Subcutaneous abdominal adipose tissue (tissue), 5 donors: ENCODE data around the gene RALGPS1.

Experiments
- H3K27ac ChIP-seq: one replicate; pipeline ENCODE4 v1.7.0; 2013; ENCODE audit warnings: low read depth, mild to moderate bottlenecking, inconsistent platforms, low read length, moderate library complexity
- H3K27me3 ChIP-seq, 5 donors: one replicate each; pipeline ENCODE4 v1.7.0; 2013; ENCODE audit warnings: low read length in 5 of 5, inconsistent platforms in 1 of 5; ENCODE audit not compliant: control insufficient read depth in 5 of 5, insufficient read depth in 4 of 5
- H3K36me3 ChIP-seq, 5 donors: one replicate each; pipeline ENCODE4 v1.7.0; 2013; ENCODE audit warnings: low read length in 5 of 5; ENCODE audit not compliant: control insufficient read depth in 5 of 5, insufficient read depth in 5 of 5
- H3K4me1 ChIP-seq, 5 donors: one replicate each; pipeline ENCODE4 v1.7.0; 2013; ENCODE audit warnings: low read length in 5 of 5, mild to moderate bottlenecking in 3 of 5, moderate library complexity in 1 of 5; ENCODE audit not compliant: control insufficient read depth in 5 of 5, insufficient read depth in 5 of 5
- H3K4me3 ChIP-seq, 5 donors: one replicate each; pipeline ENCODE4 v1.7.0; 2013; ENCODE audit warnings: low read length in 5 of 5, low read depth in 1 of 5
- H3K9ac ChIP-seq, 5 donors: one replicate each; pipeline ENCODE4 v1.7.0; 2013; ENCODE audit warnings: low read length in 5 of 5, mild to moderate bottlenecking in 4 of 5, moderate library complexity in 3 of 5
- H3K9me3 ChIP-seq, 5 donors: one replicate each; pipeline ENCODE4 v1.7.0; 2013; ENCODE audit warnings: low read length in 5 of 5; ENCODE audit not compliant: control insufficient read depth in 5 of 5
- donor health status: healthy.
- donor health status: healthy.
- donor health status: healthy.
- donor health status: healthy.
- donor health status: healthy.

RALGPS1 gene

DNA sequence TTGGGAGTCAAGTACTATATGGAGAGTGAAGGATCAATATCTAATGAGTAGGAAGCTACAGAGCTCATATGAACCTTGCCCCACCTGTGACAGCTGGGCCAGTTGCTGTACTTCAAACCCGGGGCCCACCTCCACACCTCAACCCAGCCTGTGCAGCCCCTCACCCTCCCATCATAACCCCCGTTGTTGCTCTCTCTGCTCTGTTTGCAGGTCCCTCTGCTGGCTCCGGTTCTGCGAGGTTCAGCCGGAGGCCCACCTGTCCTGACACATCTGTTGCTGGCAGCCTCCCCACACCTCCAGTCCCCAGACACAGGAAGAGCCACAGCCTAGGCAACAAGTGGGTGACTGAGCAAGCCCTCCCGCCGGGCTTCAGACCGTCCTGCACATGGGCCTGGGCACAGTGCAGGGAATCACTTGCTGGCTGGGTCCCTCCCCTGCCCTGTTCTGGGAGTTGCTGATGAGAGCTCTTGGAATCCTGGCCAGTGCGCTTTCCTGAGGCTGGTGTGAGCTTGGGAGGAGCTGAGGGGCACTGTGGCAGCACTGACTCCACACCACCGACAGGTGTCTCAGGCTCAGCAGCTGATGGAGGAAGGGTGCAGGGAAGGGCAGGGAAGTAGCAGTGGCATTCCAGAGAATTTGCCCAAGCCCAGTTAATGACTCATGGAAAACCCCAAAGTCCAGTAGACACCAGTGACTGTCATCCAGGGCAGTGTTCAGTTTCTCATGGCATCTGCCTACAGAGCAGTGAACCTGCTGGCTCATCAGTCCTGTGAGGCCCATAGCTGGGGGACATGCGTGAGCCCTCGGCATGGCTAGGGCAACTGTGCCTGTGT lies 280.5 kb downstream of the RALGPS1 start:
- H3K4me1 ChIP-seq = peaks cover 8 to 36% (median 30%) of the 10 kb centered on the region in 5 donors

DNA sequence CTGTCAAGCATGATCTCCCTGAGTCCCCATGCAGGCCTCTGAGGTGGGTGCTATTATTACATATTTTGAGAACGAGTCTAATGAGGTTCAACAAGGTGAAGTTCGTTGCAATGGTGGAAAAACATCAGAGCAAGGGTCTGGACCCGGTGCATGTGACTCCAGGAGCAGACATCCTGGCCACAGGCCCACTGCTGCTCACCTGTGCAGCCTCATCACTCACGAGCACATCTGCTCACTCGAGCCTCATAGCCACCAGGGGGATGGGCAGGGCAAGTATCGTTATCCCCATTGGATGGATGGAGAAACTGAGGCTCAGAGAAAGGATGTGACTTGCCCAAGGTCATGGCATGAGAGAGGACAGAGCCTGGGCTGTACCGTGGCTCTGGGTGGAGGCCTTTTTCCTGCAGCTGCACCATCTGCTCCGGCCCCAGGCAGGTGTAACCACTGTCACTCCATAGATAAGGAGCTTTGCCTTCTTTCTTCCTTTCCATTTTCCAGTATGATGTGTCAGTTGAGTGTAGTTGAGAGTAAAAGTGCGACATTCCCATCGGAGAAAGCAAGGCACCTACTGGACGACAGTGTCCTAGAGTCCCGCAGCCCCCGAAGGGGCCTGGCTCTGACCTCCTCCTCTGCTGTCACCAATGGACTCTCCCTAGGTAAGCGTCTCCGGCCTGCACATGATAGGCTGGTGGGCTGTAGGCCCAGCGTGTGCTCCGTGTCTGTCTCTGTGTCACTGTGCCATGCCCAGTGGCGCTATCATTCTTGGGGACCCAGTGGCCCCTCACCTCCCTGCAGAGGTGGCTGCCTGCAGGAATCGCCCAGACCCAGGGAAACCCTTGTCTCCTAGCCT lies 281.6 kb downstream of the RALGPS1 start:
- H3K4me1 ChIP-seq = peaks cover 8 to 36% (median 30%) of the 10 kb centered on the region in 5 donors
- H3K27ac ChIP-seq = no peak overlapping the region
- H3K4me3 ChIP-seq = no peak overlapping the region
- H3K9me3 ChIP-seq = no peaks in the 10 kb centered on the region
- no peak overlapping the region for H3K9ac ChIP-seq
- no peaks in the 10 kb centered on the region for H3K27me3 ChIP-seq
- no peaks in the 10 kb centered on the region for H3K36me3 ChIP-seq

More for the DNA sequence above, 280.5 kb downstream of the RALGPS1 start:
- no peaks in the 10 kb centered on the region for H3K27me3 ChIP-seq
- no peak overlapping the region for H3K27ac ChIP-seq
- H3K9ac ChIP-seq = no peak overlapping the region
- H3K9me3 ChIP-seq = no peaks in the 10 kb centered on the region
- no peak overlapping the region for H3K4me3 ChIP-seq
- no peaks in the 10 kb centered on the region for H3K36me3 ChIP-seq

DNA sequence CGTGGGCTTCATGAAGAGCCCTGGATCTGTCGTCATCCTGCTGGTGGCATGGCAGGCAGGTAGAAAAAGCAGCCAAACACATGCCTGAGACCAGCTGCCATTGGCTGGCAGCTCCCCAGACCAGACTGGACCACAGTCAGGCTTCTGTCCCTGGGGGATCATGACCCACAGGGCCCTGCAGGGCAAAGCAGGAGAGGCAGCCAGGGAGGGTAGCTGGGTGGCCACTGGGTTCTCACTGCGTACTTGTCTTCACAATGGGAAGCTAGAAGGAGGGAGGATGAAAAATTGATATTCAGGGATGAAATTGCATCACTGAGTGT lies 282.2 kb downstream of the RALGPS1 start:
- Histone ChIP-seq H3K36me3 (no peaks in the 10 kb centered on the region), H3K9ac (no peak overlapping the region), H3K27me3 (no peaks in the 10 kb centered on the region), H3K4me3 (no peak overlapping the region), H3K9me3 (no peaks in the 10 kb centered on the region), H3K4me1 (peaks cover 8 to 36% (median 30%) of the 10 kb centered on the region in 5 donors), H3K27ac (no peak overlapping the region)

DNA sequence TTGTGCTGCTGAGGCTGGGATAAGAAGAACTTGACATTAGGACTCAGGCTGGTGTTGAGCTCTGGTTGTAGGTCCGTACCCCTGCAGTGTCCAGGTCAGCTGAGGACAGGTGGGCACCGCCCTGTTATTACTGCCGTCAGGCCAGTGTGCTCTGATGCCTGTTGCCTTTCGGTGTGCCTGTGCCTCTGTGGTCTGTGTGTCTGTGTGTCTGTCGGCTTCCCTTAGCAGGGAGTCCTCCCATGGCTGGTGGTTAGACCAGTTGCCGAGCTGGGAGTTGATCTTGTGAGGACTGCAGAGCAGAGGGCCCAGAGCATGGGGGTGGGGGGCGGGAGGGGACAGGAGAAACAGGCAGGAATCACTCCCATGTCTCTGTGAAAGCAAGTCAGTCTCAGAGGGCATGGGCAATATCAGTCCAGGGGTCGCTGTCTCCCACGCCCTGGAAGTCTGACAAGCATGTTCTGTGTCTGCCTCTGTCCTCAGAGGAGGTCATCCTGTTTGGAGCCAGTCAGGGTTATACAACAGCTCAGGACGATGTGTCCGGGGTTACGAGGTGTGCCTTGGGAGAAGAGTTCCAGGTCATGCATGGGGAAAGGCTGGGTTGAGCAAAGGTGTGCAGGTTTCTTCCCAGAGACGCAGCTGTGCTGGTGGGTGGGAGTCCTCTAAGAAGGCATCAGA lies 282.7 kb downstream of the RALGPS1 start:
- no peak overlapping the region for H3K9ac ChIP-seq

DNA sequence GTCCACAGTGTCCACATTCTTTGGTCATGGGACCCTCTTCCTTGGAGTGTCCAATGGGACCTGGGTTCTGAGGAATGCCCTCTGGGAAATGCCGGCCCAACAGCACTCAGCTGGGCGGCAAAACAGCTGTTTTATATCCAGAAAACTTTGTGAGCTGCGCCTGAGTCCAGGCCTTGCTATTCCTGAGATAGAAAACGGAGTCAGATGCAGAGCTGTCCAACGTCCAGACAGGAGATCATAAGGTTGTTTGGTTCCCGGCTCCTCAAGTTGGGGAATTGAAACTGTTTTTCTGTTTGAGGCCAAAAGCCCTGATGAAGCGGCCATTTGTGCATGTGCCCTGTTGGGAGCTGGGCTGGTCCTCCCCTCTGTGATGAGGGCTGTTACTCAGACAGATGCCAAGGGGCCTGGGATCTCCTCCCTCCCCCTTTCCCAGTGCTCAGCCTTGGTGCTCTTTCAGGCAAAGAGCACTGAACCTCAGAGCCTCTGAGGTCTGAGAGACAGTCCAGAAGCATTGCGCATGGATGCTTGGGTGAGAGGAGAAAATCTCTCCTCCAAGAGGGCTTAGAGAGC lies 283.4 kb downstream of the RALGPS1 start:
- no peak overlapping the region for H3K4me3 ChIP-seq
- no peaks in the 10 kb centered on the region for H3K9me3 ChIP-seq
- H3K27me3 ChIP-seq = no peaks in the 10 kb centered on the region
- H3K36me3 ChIP-seq = no peaks in the 10 kb centered on the region
- peak overlapping the region in 1 of 5 donors; percentile 8 for H3K9ac ChIP-seq
- peaks cover 8 to 36% (median 31%) of the 10 kb centered on the region in 5 donors for H3K4me1 ChIP-seq
- H3K27ac ChIP-seq = no peak overlapping the region

More for the DNA sequence above, 282.7 kb downstream of the RALGPS1 start:
- no peaks in the 10 kb centered on the region for H3K27me3 ChIP-seq
- no peaks in the 10 kb centered on the region for H3K36me3 ChIP-seq
- no peaks in the 10 kb centered on the region for H3K9me3 ChIP-seq
- H3K4me3 ChIP-seq = no peak overlapping the region
- peaks cover 8 to 36% (median 31%) of the 10 kb centered on the region in 5 donors for H3K4me1 ChIP-seq
- no peak overlapping the region for H3K27ac ChIP-seq

- Histone ChIP-seq H3K4me1 (peaks cover 8 to 36% (median 31%) of the 10 kb centered on the region in 5 donors), H3K9me3 (no peaks in the 10 kb centered on the region), H3K36me3 (no peaks in the 10 kb centered on the region), H3K27ac (no peak overlapping the region), H3K27me3 (no peaks in the 10 kb centered on the region), H3K9ac (peak overlapping the region in 1 of 5 donors; percentile 8), H3K4me3 (no peak overlapping the region)
These were observed 284.0 kb downstream of the RALGPS1 start for GRCh38 chr9:127198587-127198986.

DNA sequence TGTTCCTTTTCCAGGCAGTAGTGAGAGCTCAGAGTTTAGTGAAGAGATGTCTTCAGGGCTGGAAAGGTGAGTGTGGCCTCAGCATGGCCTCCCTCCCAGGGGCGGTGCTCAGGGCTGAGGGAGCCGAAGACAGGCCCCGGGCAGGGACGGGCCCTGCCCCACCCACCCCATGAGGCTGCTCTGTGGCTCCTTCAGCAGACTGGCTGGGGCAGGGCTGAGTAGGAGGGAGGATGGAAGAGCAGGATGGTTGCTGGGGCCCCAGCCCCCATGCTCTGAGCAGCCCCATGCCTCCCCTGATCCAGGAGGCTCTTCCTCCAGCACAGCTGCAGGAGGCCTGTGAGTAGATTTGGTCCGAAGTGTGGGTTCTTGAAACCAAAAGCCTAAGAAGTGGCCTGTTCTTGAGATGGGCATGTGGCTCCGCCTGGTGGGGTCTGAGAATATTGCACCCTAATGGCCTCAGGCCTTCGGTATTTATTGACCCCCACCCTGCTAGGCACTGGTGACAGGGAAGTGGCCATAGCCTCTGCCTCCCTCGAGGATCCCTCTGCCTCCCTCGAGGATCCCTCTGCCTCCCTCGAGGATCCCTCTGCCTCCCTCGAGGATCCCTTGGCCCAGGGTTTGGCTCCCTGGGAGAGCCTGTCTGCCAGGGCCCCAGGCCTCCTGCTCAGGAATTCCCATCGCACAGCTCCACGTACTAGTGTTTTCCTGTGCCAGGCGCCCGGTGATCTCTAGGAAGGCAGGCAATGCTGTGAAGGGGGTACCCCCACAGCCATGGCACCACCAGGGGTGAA lies 284.6 kb downstream of the RALGPS1 start:
- peak overlapping the region in 1 of 5 donors; percentile 14 for H3K4me3 ChIP-seq
- H3K4me1 ChIP-seq = peaks cover 8 to 36% (median 31%) of the 10 kb centered on the region in 5 donors
- no peaks in the 10 kb centered on the region for H3K27me3 ChIP-seq
- no peak overlapping the region for H3K27ac ChIP-seq
- H3K36me3 ChIP-seq = no peaks in the 10 kb centered on the region
- no peaks in the 10 kb centered on the region for H3K9me3 ChIP-seq
- no peak overlapping the region for H3K9ac ChIP-seq

GRCh38 chr9:127200106-127200862 lies 285.7 kb downstream of the RALGPS1 start:
- Histone ChIP-seq H3K36me3 (no peaks in the 10 kb centered on the region), H3K4me1 (peaks cover 8 to 35% (median 32%) of the 10 kb centered on the region in 5 donors), H3K4me3 (no peak overlapping the region)

More at GRCh38 chr9:127200106-127200862, 285.7 kb downstream of the RALGPS1 start:
- no peaks in the 10 kb centered on the region for H3K9me3 ChIP-seq
- H3K9ac ChIP-seq = no peak overlapping the region
- no peak overlapping the region for H3K27ac ChIP-seq
- H3K27me3 ChIP-seq = no peaks in the 10 kb centered on the region
